Activated naive CD4-positive, alpha-beta T cell treated with anti-CD3 and anti-CD28 coated beads for 36 hours (primary cell): Measurements from ENCODE around the gene PLPPR1. TPM values are rescaled to one million over a fixed set of nuclear protein-coding genes. Genes with fewer than 3 reads are reported as not detected.
"Not testable (repeated sequence)": the region's sequence is repeated elsewhere in the genome, so short reads cannot be mapped to it uniquely, and the experiment has no call there.

ENCODE experiments used
- CTCF ChIA-PET: fragments of 350-600 bp; sonication (Branson Sonifier 250); formaldehyde crosslinking; loops from one replicate; lab custom pipeline; 2021; ENCODE audit warnings: antibody characterized with exemption; lab: Charles Lee
- DNase-seq: peaks from one replicate; pipeline ENCODE4 v3.0.0-alpha.2; 2020
- H3K27ac Mint-ChIP-seq: one replicate; pipeline ENCODE4 v1.8.0; 2021; ENCODE audit warnings: mild to moderate bottlenecking, mixed read lengths
- H3K27me3 Mint-ChIP-seq: one replicate; pipeline ENCODE4 v1.8.0; 2021; ENCODE audit warnings: low read depth, mixed read lengths
- H3K36me3 Mint-ChIP-seq: one replicate; pipeline ENCODE4 v1.8.0; 2021; ENCODE audit warnings: low read depth, mixed read lengths
- H3K4me1 Mint-ChIP-seq: one replicate; pipeline ENCODE4 v1.8.0; 2021; ENCODE audit warnings: low read depth, mixed read lengths
- H3K4me3 Mint-ChIP-seq: one replicate; pipeline ENCODE4 v1.8.0; 2021; ENCODE audit warnings: mild to moderate bottlenecking, moderate library complexity, mixed read lengths
- H3K9me3 Mint-ChIP-seq: one replicate; pipeline ENCODE4 v1.8.0; 2021; ENCODE audit warnings: mixed read lengths
- intact Hi-C: fragments of 100-400 bp; cut with micrococcal nuclease; formaldehyde crosslinking; loops from one replicate; pipeline ENCODE4 v1.15.1; 2023
- total RNA-seq, 2 experiments: library from RNA; stranded (reverse); gene quantifications; one replicate each; pipeline ENCODE4 v1.2.3, GENCODE V29; 2021

Gene PLPPR1
- total RNA-seq, 2 experiments from 2014 or later: not detected

- CTCF ChIA-PET: no interaction called here
- Mint-ChIP-seq H3K27ac (no peak overlapping the region), H3K36me3 (no peaks in the 10 kb centered on the region), H3K27me3 (peaks cover 20% of the 10 kb centered on the region), H3K4me1 (no peaks in the 10 kb centered on the region), H3K9me3 (no peaks in the 10 kb centered on the region), H3K4me3 (no peak overlapping the region)
- no peak for DNase-seq
- intact Hi-C loops: no loop called here
Measured at GRCh38 chr9:101275769-101276250, 247.3 kb downstream of the PLPPR1 start.

DNA sequence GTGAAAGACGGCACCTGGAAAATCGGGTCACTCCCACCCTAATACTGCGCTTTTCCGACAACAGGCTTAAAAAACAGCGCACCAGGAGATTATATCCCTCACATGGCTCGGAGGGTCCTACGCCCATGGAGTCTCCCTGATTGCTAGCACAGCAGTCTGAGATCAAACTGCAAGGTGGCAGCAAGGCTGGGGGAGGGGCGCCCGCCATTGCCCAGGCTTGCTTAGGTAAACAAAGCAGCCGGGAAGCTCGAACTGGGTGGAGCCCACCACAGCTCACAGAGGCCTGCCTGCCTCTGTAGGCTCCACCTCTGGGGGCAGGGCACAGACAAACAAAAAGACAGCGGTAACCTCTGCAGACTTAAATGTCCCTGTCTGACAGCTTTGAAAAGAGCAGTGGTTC is 262.5 kb downstream of the PLPPR1 start:
- not testable (repeated sequence) for H3K4me1 Mint-ChIP-seq

GRCh38 chr9:101299901-101300300 is 271.4 kb downstream of the PLPPR1 start:
- H3K27ac Mint-ChIP-seq: no peak overlapping the region
- DNase-seq: no peak
- CTCF ChIA-PET: no interaction called here
- no peaks in the 10 kb centered on the region for H3K4me1 Mint-ChIP-seq
- no peaks in the 10 kb centered on the region for H3K9me3 Mint-ChIP-seq
- no peak overlapping the region for H3K4me3 Mint-ChIP-seq
- intact Hi-C loops: no loop called here
- no peaks in the 10 kb centered on the region for H3K27me3 Mint-ChIP-seq
- H3K36me3 Mint-ChIP-seq: no peaks in the 10 kb centered on the region

More for the DNA sequence above, 262.5 kb downstream of the PLPPR1 start:
- H3K4me3 Mint-ChIP-seq, CTCF ChIA-PET, H3K9me3 Mint-ChIP-seq, intact Hi-C loops, H3K36me3 Mint-ChIP-seq, H3K27ac Mint-ChIP-seq, DNase-seq: not testable (repeated sequence)
- peaks cover 17% of the 10 kb centered on the region for H3K27me3 Mint-ChIP-seq

- intact Hi-C loops: no loop called here
- no peaks in the 10 kb centered on the region for H3K9me3 Mint-ChIP-seq
- peaks cover 3% of the 10 kb centered on the region for H3K27me3 Mint-ChIP-seq
- no peak overlapping the region for H3K4me3 Mint-ChIP-seq
- H3K36me3 Mint-ChIP-seq: no peaks in the 10 kb centered on the region
- no peak for DNase-seq
- H3K27ac Mint-ChIP-seq: no peak overlapping the region
- CTCF ChIA-PET: interaction anchor here (1.2 kb wide), 1 partner anchor 185 kb away, joined by 3 read pairs; no protein-coding TSS in a partner anchor
- H3K4me1 Mint-ChIP-seq: no peaks in the 10 kb centered on the region
Measured at GRCh38 chr9:101307051-101307450, 278.5 kb downstream of the PLPPR1 start.

DNA sequence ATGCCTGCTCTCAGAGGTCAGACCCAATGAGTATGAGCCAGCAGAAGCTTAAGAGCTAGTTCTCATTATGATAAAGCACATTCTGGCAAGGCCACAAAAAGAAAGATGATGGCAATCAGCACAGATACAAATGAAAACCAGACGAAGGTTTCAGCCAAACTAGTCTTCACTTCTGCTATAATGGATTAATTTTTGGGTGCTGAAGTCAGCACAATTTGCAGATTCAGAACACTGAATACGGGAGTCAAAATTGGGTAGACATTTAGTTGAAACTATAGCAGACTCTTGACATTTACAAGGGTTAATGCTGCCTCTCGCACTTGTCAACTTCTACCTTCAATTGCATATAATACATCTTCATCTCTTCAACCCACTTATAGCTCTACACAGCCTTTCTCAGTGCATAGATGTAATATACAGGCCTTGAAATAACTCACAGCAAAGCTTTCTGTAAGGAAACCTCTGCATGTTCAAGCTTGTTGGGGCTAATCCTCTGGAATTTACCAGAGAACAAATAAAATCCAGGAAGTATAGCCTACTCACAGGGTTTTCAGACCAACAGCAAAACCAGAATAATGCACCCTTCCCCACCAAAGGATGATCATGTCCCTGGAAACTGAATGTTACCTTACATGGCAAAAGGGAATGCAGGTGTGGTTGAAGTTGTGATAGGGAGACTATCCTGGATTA is 279.1 kb downstream of the PLPPR1 start:
- intact Hi-C loops: no loop called here
- H3K36me3 Mint-ChIP-seq: no peaks in the 10 kb centered on the region
- H3K9me3 Mint-ChIP-seq: no peaks in the 10 kb centered on the region
- no peak for DNase-seq
- no peak overlapping the region for H3K27ac Mint-ChIP-seq
- H3K4me1 Mint-ChIP-seq: no peaks in the 10 kb centered on the region
- no peak overlapping the region for H3K4me3 Mint-ChIP-seq
- H3K27me3 Mint-ChIP-seq: peaks cover 3% of the 10 kb centered on the region
- CTCF ChIA-PET: interaction anchor here (1.2 kb wide), 1 partner anchor 185 kb away, joined by 3 read pairs; no protein-coding TSS in a partner anchor

DNA sequence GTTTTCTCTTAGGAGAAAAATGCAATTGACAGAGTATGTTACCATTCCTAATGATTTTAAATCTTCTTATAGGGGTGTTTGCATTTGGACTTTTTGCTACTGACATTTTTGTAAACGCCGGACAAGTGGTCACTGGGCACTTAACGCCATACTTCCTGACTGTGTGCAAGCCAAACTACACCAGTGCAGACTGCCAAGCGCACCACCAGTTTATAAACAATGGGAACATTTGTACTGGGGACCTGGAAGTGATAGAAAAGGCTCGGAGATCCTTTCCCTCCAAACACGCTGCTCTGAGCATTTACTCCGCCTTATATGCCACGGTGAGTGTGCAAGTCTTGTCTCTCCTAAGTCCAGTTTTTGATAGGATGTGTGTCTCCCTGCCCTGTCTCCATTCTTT is 280.6 kb downstream of the PLPPR1 start:
- H3K4me3 Mint-ChIP-seq: no peak overlapping the region
- CTCF ChIA-PET: no interaction called here
- peaks cover 3% of the 10 kb centered on the region for H3K27me3 Mint-ChIP-seq
- no peaks in the 10 kb centered on the region for H3K36me3 Mint-ChIP-seq
- no peaks in the 10 kb centered on the region for H3K4me1 Mint-ChIP-seq
- H3K9me3 Mint-ChIP-seq: no peaks in the 10 kb centered on the region
- no peak overlapping the region for H3K27ac Mint-ChIP-seq
- intact Hi-C loops: no loop called here
- no peak for DNase-seq

DNA sequence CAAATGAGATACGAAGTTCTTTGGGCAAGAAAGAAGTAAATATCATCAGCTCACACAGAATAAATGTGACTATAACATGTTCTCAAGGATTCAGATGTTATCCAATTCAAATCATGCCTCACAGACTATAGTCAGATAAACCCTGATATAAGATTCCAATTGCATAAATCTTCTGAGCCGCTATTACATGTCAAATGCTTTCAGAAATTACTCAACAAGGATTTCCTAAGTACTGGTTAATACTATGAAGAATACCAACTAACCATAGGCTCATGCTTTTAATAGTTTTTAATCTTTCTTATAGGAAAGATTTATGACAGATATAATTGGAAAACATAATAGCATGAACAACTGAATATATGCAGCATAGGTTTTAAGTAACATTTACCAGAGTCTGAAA is 282.7 kb downstream of the PLPPR1 start:
- DNase-seq: no peak
- H3K4me1 Mint-ChIP-seq: no peaks in the 10 kb centered on the region
- H3K36me3 Mint-ChIP-seq: no peaks in the 10 kb centered on the region
- H3K9me3 Mint-ChIP-seq: no peaks in the 10 kb centered on the region
- intact Hi-C loops: loop anchor here (1.0 to 2.0 kb wide), 4 partner anchors 192 to 709 kb away; no protein-coding TSS in a partner anchor
- CTCF ChIA-PET: interaction anchor here (0.7 to 4.2 kb wide), 15 partner anchors 12 to 715 kb away, joined by 3 to 42 read pairs (median 4); no protein-coding TSS in a partner anchor
- peaks cover 3% of the 10 kb centered on the region for H3K27me3 Mint-ChIP-seq
- H3K4me3 Mint-ChIP-seq: no peak overlapping the region
- no peak overlapping the region for H3K27ac Mint-ChIP-seq

- DNase-seq: no peak
- H3K36me3 Mint-ChIP-seq: no peaks in the 10 kb centered on the region
- no peaks in the 10 kb centered on the region for H3K9me3 Mint-ChIP-seq
- no peak overlapping the region for H3K4me3 Mint-ChIP-seq
- H3K27ac Mint-ChIP-seq: no peak overlapping the region
- peaks cover 6% of the 10 kb centered on the region for H3K27me3 Mint-ChIP-seq
- CTCF ChIA-PET: interaction anchor here (0.7 to 4.2 kb wide), 17 partner anchors 11 to 870 kb away, joined by 3 to 42 read pairs (median 4); no protein-coding TSS in a partner anchor
- no peaks in the 10 kb centered on the region for H3K4me1 Mint-ChIP-seq
- intact Hi-C loops: loop anchor here (1.0 to 2.0 kb wide), 4 partner anchors 193 to 710 kb away; no protein-coding TSS in a partner anchor
Measured at GRCh38 chr9:101311758-101312420, 283.4 kb downstream of the PLPPR1 start.

DNA sequence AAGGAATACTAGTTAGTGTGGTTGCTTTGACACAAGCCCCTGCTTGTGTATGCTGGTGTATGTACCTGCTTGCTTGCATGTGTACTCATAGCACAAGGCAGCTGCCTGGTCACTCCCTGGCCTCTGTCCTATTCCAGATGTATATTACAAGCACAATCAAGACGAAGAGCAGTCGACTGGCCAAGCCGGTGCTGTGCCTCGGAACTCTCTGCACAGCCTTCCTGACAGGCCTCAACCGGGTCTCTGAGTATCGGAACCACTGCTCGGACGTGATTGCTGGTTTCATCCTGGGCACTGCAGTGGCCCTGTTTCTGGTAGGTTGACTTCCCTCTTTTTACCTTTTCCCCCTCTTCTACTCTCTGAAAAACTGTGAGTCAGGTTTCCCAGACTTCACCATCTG is 284.1 kb downstream of the PLPPR1 start:
- Mint-ChIP-seq H3K4me1 (no peaks in the 10 kb centered on the region), H3K27ac (no peak overlapping the region), H3K4me3 (no peak overlapping the region), H3K27me3 (peaks cover 6% of the 10 kb centered on the region), H3K36me3 (no peaks in the 10 kb centered on the region), H3K9me3 (no peaks in the 10 kb centered on the region)
- intact Hi-C loops: no loop called here
- CTCF ChIA-PET: interaction anchor here (1.0 to 4.2 kb wide), 6 partner anchors 10 to 871 kb away, joined by 3 to 42 read pairs (median 6); no protein-coding TSS in a partner anchor
- no peak for DNase-seq

DNA sequence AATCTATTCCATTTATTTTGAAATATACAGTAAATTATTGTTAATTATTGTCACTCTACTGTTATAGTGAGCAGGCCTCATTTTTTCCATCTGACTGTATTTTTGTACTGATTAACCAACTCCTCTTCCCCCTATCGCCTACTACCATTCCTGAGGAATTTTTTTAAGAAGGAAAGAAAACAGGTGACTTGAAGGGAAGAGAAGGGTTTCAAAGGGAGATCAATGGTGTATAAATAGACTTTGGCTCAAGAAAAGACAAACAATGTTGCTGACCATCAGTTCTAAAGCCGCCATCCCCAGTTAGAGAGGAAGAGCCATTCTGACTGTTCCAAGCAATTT is 286.6 kb downstream of the PLPPR1 start:
- Mint-ChIP-seq H3K36me3 (no peaks in the 10 kb centered on the region), H3K27ac (no peak overlapping the region), H3K9me3 (no peaks in the 10 kb centered on the region), H3K27me3 (peaks cover 6% of the 10 kb centered on the region), H3K4me3 (no peak overlapping the region), H3K4me1 (no peaks in the 10 kb centered on the region)
- CTCF ChIA-PET: no interaction called here
- intact Hi-C loops: no loop called here
- no peak for DNase-seq

DNA sequence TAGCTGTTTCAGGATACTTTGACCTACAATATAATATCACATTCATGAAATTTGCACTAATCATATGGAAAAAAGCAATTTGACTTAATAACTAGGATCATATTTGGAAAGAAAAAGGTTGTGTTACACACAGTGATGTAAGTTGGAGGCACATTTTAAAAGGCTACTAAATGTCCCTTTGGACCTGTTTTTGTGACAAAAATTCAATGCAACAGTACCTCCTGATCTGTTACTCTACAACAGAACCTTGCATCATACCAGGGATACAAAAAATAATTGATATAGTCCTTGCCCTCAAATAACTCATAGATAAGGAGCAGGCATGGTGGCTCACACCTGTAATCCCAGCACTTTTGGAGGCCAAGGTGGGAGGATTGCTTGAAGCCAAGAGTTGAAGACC is 289.2 kb downstream of the PLPPR1 start:
- DNase-seq: no peak
- Mint-ChIP-seq H3K27ac (no peak overlapping the region), H3K4me3 (no peak overlapping the region), H3K9me3 (no peaks in the 10 kb centered on the region), H3K27me3 (peaks cover 11% of the 10 kb centered on the region), H3K4me1 (no peaks in the 10 kb centered on the region), H3K36me3 (no peaks in the 10 kb centered on the region)
- intact Hi-C loops: no loop called here
- CTCF ChIA-PET: no interaction called here

GRCh38 chr9:101323129-101323528 is 294.6 kb downstream of the PLPPR1 start:
- Mint-ChIP-seq H3K4me3 (no peak overlapping the region), H3K27ac (no peak overlapping the region), H3K4me1 (no peaks in the 10 kb centered on the region)

More at GRCh38 chr9:101323129-101323528, 294.6 kb downstream of the PLPPR1 start:
- Mint-ChIP-seq H3K9me3 (peaks cover 4% of the 10 kb centered on the region), H3K36me3 (no peaks in the 10 kb centered on the region), H3K27me3 (peaks cover 16% of the 10 kb centered on the region)
- DNase-seq: no peak
- CTCF ChIA-PET: interaction anchor here (2.1 kb wide), 1 partner anchor 11 kb away, joined by 7 read pairs; no protein-coding TSS in a partner anchor
- intact Hi-C loops: no loop called here
